Measurements from ENCODE around the gene P2RX3.
"Not testable (repeated sequence)": the region's sequence is repeated elsewhere in the genome, so short reads cannot be mapped to it uniquely, and the experiment has no call there.

P2RX3 gene

GRCh38 chr11:57349491-57350274, 11.5 kb downstream of the P2RX3 start:
- DNase-seq (ENCODE audit: low read depth in 2 of 2), result peak; percentile 21 to 26

DNA sequence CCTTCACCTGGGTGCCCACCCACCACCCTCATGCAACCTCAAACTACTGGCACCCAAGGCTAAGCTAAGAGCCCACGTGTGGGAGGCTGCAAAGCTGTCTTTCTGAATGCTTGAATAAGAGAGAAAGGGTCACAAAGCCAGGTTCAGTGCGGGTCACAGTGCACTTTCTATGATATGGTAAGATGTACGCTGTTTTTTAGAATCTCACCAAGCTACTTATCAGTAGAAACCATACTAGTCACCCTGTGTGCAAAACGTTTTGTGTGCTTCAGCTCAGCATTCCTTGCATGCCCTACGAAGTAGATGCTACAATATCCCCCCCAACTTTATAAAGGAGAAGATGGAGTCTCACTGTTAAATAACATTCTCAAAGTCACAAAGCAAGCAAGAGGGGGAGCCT, 14.9 kb downstream of the P2RX3 start:
- DNase-seq (ENCODE audit: low read depth in 2 of 2), result no peak

DNA sequence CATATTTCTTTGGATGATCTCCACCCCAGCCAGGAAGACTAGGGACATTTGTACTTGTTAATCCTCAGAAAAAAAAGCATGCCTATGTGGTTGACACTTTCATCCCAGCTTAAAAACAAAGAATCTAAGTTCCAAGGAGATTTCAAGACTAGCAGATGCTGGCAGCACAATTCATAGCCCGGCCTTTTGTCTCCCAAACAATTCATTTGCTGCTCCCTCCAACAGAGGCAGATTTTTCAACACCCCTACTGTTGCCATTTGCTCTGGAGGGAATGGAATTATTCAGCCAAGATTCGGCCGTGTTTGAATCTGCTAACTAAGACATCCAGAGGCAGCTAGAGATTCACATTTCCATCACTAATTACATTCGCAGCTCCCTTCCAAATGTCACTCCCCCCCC, 15.3 kb downstream of the P2RX3 start:
- DNase-seq (ENCODE audit: low read depth in 2 of 2), result no peak

DNA sequence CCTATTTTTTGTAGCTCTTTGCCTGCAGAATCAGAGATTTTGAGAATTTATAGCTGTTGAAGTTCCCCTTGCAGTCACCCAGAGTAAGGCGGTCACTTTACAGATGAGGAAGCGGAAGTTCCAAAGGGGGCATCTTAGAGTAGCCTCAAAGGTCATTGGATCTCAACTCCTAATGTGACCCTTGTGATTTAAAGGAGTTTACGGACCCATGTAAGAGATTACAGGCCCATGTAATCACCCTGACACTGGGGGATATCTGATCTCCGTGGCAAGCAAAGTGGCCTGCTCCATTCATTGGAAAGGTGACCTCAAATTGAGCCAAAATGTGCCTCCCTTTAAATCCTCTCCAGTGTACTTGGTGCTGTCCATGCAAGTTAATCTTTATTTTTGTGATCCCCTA, 15.7 kb downstream of the P2RX3 start:
- no peak for DNase-seq (ENCODE audit: low read depth in 2 of 2)

DNA sequence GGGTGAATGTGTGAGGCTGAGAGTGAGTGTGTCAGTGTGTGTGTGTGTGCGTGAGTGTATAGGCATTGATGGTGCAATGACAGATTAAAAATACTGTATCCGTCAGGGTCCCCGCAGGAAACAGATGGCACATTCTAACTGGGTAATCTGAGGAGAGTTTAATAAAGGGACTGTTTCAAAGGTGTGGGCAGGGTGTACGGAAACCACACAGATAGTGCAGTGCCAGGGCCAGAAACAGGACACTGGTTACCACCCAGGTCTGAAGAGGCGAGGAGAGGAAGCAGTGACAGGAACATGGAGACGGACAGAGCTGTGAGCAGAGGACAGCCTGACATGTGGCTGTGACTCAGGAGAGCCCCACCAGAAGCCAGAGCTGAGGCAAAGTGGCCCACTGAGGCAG, 16.5 kb downstream of the P2RX3 start:
- no peak for DNase-seq (ENCODE audit: low read depth in 2 of 2)

- DNase-seq (ENCODE audit: low read depth in 2 of 2), result no peak
Measured at GRCh38 chr11:57356268-57356667, 18.1 kb downstream of the P2RX3 start.

GRCh38 chr11:57357310-57357709, 19.2 kb downstream of the P2RX3 start:
- DNase-seq (ENCODE audit: low read depth in 2 of 2), result no peak

GRCh38 chr11:57357856-57358255, 19.7 kb downstream of the P2RX3 start:
- DNase-seq (ENCODE audit: low read depth in 2 of 2), result no peak

- no peak for DNase-seq (ENCODE audit: low read depth in 2 of 2)
Measured at GRCh38 chr11:57358543-57358961, 20.4 kb downstream of the P2RX3 start.

DNA sequence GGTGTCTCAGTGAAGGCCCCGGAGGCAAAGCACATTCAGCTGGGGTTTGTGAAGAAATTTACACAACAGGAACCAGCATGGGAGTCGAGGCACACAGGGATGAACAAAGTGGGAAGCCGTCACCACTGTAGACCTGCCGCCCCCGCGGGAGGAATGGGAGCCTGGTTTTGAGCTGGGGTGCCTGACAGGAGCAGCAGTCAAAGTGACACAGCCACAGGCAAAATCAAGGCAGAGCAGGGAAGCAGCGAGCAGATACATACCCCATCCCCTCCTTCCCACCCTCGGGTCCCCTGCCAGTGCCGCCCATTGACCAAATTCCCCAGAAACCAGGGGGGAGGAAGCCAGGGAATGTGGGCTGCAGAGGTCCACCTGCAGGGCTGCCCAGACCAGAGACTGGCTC, 20.8 kb downstream of the P2RX3 start:
- no peak for DNase-seq (ENCODE audit: low read depth in 2 of 2)

- no peak for DNase-seq (ENCODE audit: low read depth in 2 of 2)
Measured at GRCh38 chr11:57359396-57359795, 21.2 kb downstream of the P2RX3 start.

DNA sequence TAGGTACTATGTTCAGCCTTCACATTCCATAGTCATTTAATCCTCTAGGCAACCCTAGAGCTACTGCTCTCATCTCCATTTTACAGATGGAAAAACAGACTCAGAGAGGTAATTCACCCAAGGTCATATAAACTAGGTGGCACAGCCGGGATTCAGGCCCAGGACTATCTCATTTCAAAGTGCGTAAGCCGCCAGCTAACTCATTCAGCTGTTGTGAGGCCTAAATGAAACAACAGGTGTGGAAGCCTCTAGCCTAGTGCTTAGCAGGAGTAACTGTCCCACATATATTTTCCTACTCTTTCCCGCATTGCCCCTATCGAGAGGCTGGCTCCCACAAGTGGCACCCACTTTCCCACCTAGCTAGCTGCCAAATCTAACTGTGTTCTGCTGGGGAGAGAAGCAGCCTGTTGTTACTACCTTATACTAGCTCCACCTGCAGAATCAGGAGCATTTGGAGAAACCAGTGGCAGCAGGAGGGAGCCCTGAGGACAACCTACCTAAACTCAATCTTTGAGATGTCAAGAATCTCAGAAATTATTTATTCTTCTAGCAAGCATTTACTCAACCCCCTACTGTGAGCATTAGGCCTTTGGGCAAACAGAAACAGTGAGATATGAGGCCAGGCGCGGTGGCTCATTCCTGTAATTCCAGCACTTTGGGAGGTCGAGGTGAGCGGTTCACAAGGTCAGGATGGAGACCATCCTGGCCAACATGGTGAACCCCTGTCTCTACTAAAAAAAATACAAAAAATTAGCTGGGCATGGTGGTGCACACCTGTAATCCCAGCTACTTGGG, 21.9 kb downstream of the P2RX3 start:
- no peak for DNase-seq (ENCODE audit: low read depth in 2 of 2)

GRCh38 chr11:57360991-57361390, 22.8 kb downstream of the P2RX3 start:
- DNase-seq (ENCODE audit: low read depth in 2 of 2), result no peak

GRCh38 chr11:57361420-57361819, 23.3 kb downstream of the P2RX3 start:
- DNase-seq (ENCODE audit: low read depth in 2 of 2), result not testable (repeated sequence)

- DNase-seq (ENCODE audit: low read depth in 2 of 2), result no peak
Measured at GRCh38 chr11:57361926-57362325, 23.8 kb downstream of the P2RX3 start.

DNA sequence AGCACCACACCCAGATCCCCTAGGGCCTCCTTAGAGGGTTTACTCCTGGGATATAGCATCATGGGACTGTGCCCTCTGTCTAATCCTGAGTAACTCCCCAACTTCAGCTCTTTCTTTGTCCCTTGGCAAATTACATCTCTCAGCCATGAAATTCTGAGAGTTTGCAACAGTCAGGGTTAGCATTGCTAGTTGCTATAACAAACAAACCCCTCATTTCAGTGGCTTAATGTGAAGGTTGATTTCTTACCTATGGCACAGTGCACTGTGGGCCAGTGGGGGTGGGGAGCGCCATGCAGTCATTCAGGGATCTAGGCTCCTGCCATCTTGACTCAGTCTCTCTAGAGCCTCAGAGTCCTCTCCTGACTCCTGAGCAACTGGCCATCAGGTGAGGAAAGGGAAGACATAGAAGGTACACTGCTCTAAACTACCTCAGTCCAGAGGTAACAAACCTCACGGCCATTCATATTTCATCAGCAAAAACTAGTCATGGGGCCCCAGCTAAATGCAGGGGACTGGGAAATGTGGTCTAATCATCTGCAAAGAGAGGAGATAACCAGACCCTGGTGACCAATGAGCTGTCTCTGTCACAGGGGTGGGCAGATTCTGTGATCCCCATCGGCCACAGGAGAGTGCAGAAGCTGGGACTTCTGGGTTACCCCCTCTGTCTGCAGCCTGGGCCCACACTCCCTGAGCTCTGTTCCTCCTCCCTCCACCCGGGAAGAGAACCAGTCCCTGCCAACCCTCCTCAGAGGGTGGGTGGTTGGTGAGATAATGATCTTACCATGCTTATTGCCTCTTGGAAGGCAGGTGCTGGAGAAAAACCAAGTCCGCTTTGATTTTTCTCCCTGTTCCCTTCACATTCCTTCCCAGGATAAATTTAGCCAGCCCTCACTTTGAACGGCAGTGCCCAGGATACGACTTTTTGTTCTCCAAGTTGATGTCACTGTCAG, 25.3 kb downstream of the P2RX3 start:
- no peak for DNase-seq (ENCODE audit: low read depth in 2 of 2)

DNA sequence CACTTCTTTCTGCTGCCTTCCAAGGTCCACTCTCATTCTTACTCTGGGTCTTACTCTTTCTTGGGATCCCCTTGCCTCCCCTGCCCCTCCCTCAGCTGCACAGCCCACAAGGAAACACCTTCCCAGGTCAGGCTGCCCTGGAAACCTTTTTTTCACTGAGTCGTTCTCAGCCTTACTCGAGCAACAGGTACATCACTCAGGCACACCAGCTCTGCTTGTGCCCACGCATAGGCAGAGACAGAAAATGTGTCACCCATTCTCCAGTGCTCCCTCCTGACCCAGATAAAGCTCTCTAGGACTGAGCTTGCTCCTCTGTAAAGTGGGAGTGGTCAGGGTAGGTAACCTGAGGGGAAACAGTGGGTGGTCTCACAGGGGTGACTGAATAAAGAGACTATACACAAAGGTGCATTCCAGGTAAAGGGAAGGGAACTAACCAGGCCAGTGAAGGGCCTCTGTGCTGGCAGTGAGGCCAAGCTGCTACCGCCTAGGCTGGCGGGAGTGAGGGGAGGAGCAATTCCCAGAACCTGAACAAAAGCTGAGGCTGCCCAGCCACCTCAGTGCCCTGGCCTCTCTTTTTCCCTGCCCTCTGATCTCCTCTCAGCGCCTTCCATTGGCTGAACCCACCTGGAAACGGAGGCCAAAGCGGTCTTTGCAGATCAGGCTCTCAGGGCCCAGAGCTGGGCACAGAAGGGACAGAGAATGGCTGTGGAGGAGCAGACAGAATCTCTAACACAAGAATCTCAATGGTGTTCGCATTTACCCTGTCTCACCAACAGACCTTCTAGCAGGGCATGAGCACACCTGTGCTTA, 26.9 kb downstream of the P2RX3 start:
- no peak for DNase-seq (ENCODE audit: low read depth in 2 of 2)

DNA sequence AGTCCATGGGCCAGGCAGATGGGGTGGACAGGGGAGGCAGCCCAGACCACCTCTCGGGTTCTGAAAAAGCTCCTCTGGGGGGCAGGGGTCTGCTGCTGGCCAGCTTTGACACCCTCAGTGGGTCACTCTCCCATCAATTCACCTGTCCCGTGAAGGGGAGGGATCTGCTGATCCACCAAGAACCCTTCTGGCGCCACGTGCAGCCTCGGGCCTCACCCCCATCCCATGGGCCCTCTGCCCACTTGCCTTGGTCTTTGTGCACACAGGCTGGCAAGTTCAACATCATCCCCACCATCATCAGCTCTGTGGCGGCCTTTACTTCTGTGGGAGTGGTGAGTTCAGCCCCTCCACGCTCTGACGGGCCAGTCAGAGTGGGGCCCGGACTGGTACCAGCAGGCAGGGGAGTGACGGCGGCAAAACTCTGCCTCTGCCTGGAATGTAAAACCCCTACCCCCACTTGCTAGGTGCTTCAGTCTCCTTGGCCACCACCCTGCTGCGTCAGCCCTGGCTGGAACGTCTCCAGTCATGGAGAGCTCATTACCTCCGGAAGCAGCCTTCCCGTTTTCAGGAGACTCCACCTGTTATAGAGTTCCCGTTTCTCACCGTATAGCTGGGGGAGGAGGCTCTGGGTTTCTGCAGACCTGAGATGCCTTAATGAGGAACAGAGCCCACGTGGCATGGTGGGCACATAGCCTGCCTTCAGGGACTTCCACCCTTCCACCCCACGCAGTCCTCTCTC, 30.1 kb downstream of the P2RX3 start:
- no peak for DNase-seq (ENCODE audit: low read depth in 2 of 2)

DNA sequence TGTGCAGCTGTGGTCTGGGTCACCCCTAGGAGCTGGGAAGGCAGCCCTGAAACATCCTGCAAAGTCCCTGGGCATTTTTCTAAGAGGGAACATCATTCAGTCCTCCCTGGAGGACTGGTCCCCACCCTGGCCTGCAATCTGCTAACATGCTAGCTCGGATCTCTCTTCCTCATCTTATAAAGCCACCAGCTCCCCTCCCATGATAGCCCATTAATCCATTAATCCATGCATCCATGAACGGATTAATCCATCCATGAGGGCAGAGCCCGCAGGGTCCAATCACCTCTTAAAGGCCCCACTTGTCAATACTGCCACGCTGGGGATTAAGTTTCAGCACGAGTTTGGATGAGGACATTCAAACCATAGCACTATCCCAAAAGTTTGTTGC, 30.7 kb downstream of the P2RX3 start:
- no peak for DNase-seq (ENCODE audit: low read depth in 2 of 2)

GRCh38 chr11:57370251-57370650, 32.1 kb downstream of the P2RX3 start:
- no peak for DNase-seq (ENCODE audit: low read depth in 2 of 2)

DNA sequence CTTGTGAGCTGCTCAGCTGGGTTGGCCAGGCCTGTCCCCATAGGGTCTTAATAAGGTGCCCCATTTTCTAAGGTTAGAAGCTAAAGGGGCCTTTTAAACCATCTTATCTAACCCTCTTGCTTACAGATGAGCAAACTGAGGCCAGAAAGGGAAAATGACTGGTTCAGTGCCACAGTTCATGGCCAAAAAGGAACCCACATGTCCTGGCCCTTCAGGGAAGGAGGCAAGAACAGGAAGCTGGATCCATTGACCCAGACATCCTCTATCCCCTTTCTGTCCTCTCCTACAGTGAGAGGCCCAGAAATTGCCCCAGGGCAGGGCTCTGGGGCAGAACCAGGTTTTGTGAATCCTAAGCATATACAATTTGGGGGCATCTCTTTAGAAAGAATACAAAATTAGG, 32.8 kb downstream of the P2RX3 start:
- DNase-seq (ENCODE audit: low read depth in 2 of 2), result no peak

Data from stimulated activated CD8-positive, alpha-beta memory T cell treated with anti-CD3 and anti-CD28 coated beads, Interleukin-15, amount 100 ng/mL, for 4 hours (primary cell).